CD4-positive, alpha-beta T cell treated with Interleukin-1 beta for 1 hour (primary cell): ENCODE results near the gene VIT.
"Not testable (repeated sequence)": the region's sequence is repeated elsewhere in the genome, so short reads cannot be mapped to it uniquely, and the experiment has no call there.

Source experiments
- DNase-seq, 2 donors: peaks; one replicate each; pipeline ENCODE4 v3.0.0-alpha.2; 2020 to 2022

VIT gene

GRCh38 chr2:36808386-36809068 lies 112.0 kb downstream of the VIT start:
- no peak for DNase-seq

- no peak for DNase-seq
These were observed 112.5 kb downstream of the VIT start for GRCh38 chr2:36809069-36809445.

- DNase-seq, result no peak
These were observed 114.6 kb downstream of the VIT start for GRCh38 chr2:36811071-36811470.

- DNase-seq, result no peak
These were observed 115.7 kb downstream of the VIT start for GRCh38 chr2:36812196-36812595.

GRCh38 chr2:36818542-36818941 lies 122.0 kb downstream of the VIT start:
- no peak for DNase-seq

GRCh38 chr2:36819095-36819711 lies 122.7 kb downstream of the VIT start:
- DNase-seq, result no peak

GRCh38 chr2:36820942-36821605 lies 124.6 kb downstream of the VIT start:
- no peak for DNase-seq

GRCh38 chr2:36823862-36824261 lies 127.4 kb downstream of the VIT start:
- no peak for DNase-seq

GRCh38 chr2:36824273-36824672 lies 127.8 kb downstream of the VIT start:
- no peak for DNase-seq

- not testable (repeated sequence) for DNase-seq
These were observed 128.2 kb downstream of the VIT start for GRCh38 chr2:36824683-36825082.

GRCh38 chr2:36831185-36831584 lies 134.7 kb downstream of the VIT start:
- DNase-seq, result no peak

- DNase-seq, result no peak
These were observed 137.7 kb downstream of the VIT start for GRCh38 chr2:36834203-36834602.

GRCh38 chr2:36834731-36835524 lies 138.4 kb downstream of the VIT start:
- peak in 1 of 2 donors; percentile 14 for DNase-seq

GRCh38 chr2:36839976-36840617 lies 143.6 kb downstream of the VIT start:
- DNase-seq, result no peak

GRCh38 chr2:36843838-36844237 lies 147.3 kb downstream of the VIT start:
- no peak for DNase-seq

GRCh38 chr2:36849265-36849664 lies 152.8 kb downstream of the VIT start:
- DNase-seq, result no peak

- DNase-seq, result no peak
These were observed 157.7 kb downstream of the VIT start for GRCh38 chr2:36854241-36854640.

- no peak for DNase-seq
These were observed 158.9 kb downstream of the VIT start for GRCh38 chr2:36855429-36855828.

GRCh38 chr2:36857713-36858112 lies 161.2 kb downstream of the VIT start:
- no peak for DNase-seq

- no peak for DNase-seq
These were observed 162.3 kb downstream of the VIT start for GRCh38 chr2:36858551-36859365.

- no peak for DNase-seq
These were observed 162.9 kb downstream of the VIT start for GRCh38 chr2:36859366-36859792.

GRCh38 chr2:36861896-36862295 lies 165.4 kb downstream of the VIT start:
- no peak for DNase-seq
